ENCODE measurements around the gene CPED1. TPM values are rescaled to one million over a fixed set of nuclear protein-coding genes. Genes with fewer than 3 reads are reported as not detected.
"Not testable (repeated sequence)": the region's sequence is repeated elsewhere in the genome, so short reads cannot be mapped to it uniquely, and the experiment has no call there.

CPED1 gene
- total RNA-seq, 1 experiment from 2014 or later = 1.8 TPM

GRCh38 chr7:121286742-121287734, 298.5 kb downstream of the CPED1 start:
- Histone ChIP-seq H3K27me3 (ENCODE audit: low read length) (no peaks in the 10 kb centered on the region), H3K4me2 (ENCODE audit: low read length) (no peak overlapping the region; the same call in 1 of the 2 replicates), H3K9me2 (replicated peaks; ENCODE audit: low read length) (no peaks in the 10 kb centered on the region), H3K9me3 (ENCODE audit: low read length) (no peaks in the 10 kb centered on the region), H3K27ac (ENCODE audit: low read length) (no peak overlapping the region), H3K4me3 (ENCODE audit: low read length) (no peak overlapping the region), H3K9ac (ENCODE audit: low read length) (no peak overlapping the region), H3F3A (ENCODE audit: low read length, unreplicated experiment) (no peaks in the 10 kb centered on the region), H3K79me2 (ENCODE audit: low read length) (no peaks in the 10 kb centered on the region), H3K4me1 (ENCODE audit: insufficient read depth, low read length) (peaks cover 12% of the 10 kb centered on the region; the same call in 1 of the 2 replicates), H4K20me1 (ENCODE audit: low read length) (no peaks in the 10 kb centered on the region), H3K36me3 (ENCODE audit: low read depth, low read length) (no peaks in the 10 kb centered on the region), H2AFZ (ENCODE audit: low read length) (no peak overlapping the region)
- intact Hi-C loops (cut with micrococcal nuclease) = no loop called here
- no TSS peak for BruUV-seq (replicated peaks)
- DNase-seq (peak; percentile 64), ATAC-seq (peak; percentile 73)
- ChIA-PET CTCF (no interaction called here), POLR2A (ENCODE audit: unreplicated experiment) (no interaction called here)
- TF ChIP-seq EZH2 (IDR thresholded peaks at IDR 0.05; ENCODE audit: low read length, unreplicated experiment) = no peak
- TF ChIP-seq CTCF (conservative IDR thresholded peaks at IDR 0.05; ENCODE audit: low read depth, low read length) = no peak
- no peak for TF ChIP-seq EZH2phosphoT487 (IDR thresholded peaks at IDR 0.05; ENCODE audit: borderline replicate concordance, low read length)

- TF ChIP-seq CTCF (conservative IDR thresholded peaks at IDR 0.05; ENCODE audit: low read depth, low read length) = no peak
- TF ChIP-seq EZH2 (IDR thresholded peaks at IDR 0.05; ENCODE audit: low read length, unreplicated experiment) = no peak
- no peak for TF ChIP-seq EZH2phosphoT487 (IDR thresholded peaks at IDR 0.05; ENCODE audit: borderline replicate concordance, low read length)
- no peak overlapping the region for H3K27ac ChIP-seq (ENCODE audit: low read length)
- H4K20me1 ChIP-seq (ENCODE audit: low read length) = no peaks in the 10 kb centered on the region
- no peak overlapping the region for H2AFZ ChIP-seq (ENCODE audit: low read length)
- DNase-seq = peak; percentile 79
- H3K9me3 ChIP-seq (ENCODE audit: low read length) = no peaks in the 10 kb centered on the region
- ATAC-seq = peak; percentile 66
- no peaks in the 10 kb centered on the region for H3K36me3 ChIP-seq (ENCODE audit: low read depth, low read length)
- H3K4me1 ChIP-seq (ENCODE audit: insufficient read depth, low read length) = peaks cover 12% of the 10 kb centered on the region; the same call in 1 of the 2 replicates
- no peak overlapping the region for H3K4me2 ChIP-seq (ENCODE audit: low read length)
- no peaks in the 10 kb centered on the region for H3K27me3 ChIP-seq (ENCODE audit: low read length)
- no peaks in the 10 kb centered on the region for H3F3A ChIP-seq (ENCODE audit: low read length, unreplicated experiment)
- intact Hi-C loops (cut with micrococcal nuclease) = no loop called here
- no peaks in the 10 kb centered on the region for H3K79me2 ChIP-seq (ENCODE audit: low read length)
- ChIA-PET POLR2A (ENCODE audit: unreplicated experiment) (no interaction called here), CTCF (no interaction called here)
- H3K9ac ChIP-seq (ENCODE audit: low read length) = no peak overlapping the region
- no peak overlapping the region for H3K4me3 ChIP-seq (ENCODE audit: low read length)
- no peaks in the 10 kb centered on the region for H3K9me2 ChIP-seq (replicated peaks; ENCODE audit: low read length)
- BruUV-seq (replicated peaks) = no TSS peak
Measured at GRCh38 chr7:121288894-121289293, 300.4 kb downstream of the CPED1 start.

GRCh38 chr7:121289930-121290329, 301.4 kb downstream of the CPED1 start:
- ATAC-seq; H3K9me2 ChIP-seq (replicated peaks; ENCODE audit: low read length); H3K9me3 ChIP-seq (ENCODE audit: low read length); H3K4me3 ChIP-seq (ENCODE audit: low read length); H3K79me2 ChIP-seq (ENCODE audit: low read length); POLR2A ChIA-PET (ENCODE audit: unreplicated experiment); H3K4me2 ChIP-seq (ENCODE audit: low read length); H3K27me3 ChIP-seq (ENCODE audit: low read length); H3F3A ChIP-seq (ENCODE audit: low read length, unreplicated experiment); BruUV-seq (replicated peaks); intact Hi-C loops (cut with micrococcal nuclease); H4K20me1 ChIP-seq (ENCODE audit: low read length); H3K36me3 ChIP-seq (ENCODE audit: low read depth, low read length); H3K9ac ChIP-seq (ENCODE audit: low read length); H3K27ac ChIP-seq (ENCODE audit: low read length); DNase-seq; H2AFZ ChIP-seq (ENCODE audit: low read length); CTCF ChIA-PET: not testable (repeated sequence)
- H3K4me1 ChIP-seq (ENCODE audit: insufficient read depth, low read length) = peaks cover 12% of the 10 kb centered on the region; the same call in 1 of the 2 replicates

Measured in PC-3 (cell line).